ENCODE results near the gene CEMIP2. TPM values are rescaled to one million over a fixed set of nuclear protein-coding genes. Genes with fewer than 3 reads are reported as not detected.

The CEMIP2 gene
- total RNA-seq, 1 experiment from 2014 or later, result 40.5 TPM

GRCh38 chr9:71725590-71726338 lies 42.5 kb downstream of the CEMIP2 start:
- Mint-ChIP-seq H3K36me3 (peaks cover 60% of the 10 kb centered on the region), H3K9me3 (no peaks in the 10 kb centered on the region), H3K27ac (no peak overlapping the region), H3K4me3 (no peak overlapping the region), H3K27me3 (ENCODE audit: low read depth) (no peaks in the 10 kb centered on the region), H3K4me1 (no peaks in the 10 kb centered on the region)
- ATAC-seq (no peak), DNase-seq (ENCODE audit: low spot score) (no peak)
- ChIA-PET POLR2A (no interaction called here), CTCF (no interaction called here)
- TF ChIP-seq GABPB1 (CRISPR knock-in tag; IDR thresholded peaks at IDR 0.05), result peak; percentile 61
- TF ChIP-seq HMGXB4 (CRISPR knock-in tag; IDR thresholded peaks at IDR 0.05), result no peak

DNA sequence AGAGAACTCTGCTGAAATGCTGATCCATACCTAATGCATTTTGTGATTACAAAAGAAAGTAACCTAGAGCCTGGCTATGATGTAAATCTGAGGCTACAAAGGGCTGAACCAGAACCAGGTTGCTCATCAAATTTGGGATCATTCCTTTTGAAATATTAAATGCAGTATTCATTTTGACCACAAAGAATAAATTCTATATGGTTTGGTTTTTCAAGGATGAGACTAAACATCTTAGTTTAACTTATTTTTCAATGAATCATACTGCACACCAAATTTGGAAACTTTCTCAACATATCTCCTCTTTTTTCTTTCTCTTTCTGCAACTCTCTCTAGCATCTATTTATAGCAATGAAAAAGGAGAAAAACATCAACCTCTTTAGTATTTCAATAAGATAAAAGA lies 46.5 kb downstream of the CEMIP2 start:
- Mint-ChIP-seq H3K4me3 (no peak overlapping the region), H3K27ac (no peak overlapping the region), H3K36me3 (peaks cover 64% of the 10 kb centered on the region), H3K27me3 (ENCODE audit: low read depth) (no peaks in the 10 kb centered on the region), H3K9me3 (no peaks in the 10 kb centered on the region), H3K4me1 (no peaks in the 10 kb centered on the region)
- CTCF ChIA-PET, result interaction anchor here (2.4 kb wide), 1 partner anchor 47 kb away, joined by 7 read pairs; the partner anchor contains the start of gene CEMIP2
- TF ChIP-seq ZNF232 (CRISPR knock-in tag; IDR thresholded peaks at IDR 0.05) (no peak), JUN (CRISPR knock-in tag; IDR thresholded peaks at IDR 0.05) (no peak), CDX4 (CRISPR knock-in tag; IDR thresholded peaks at IDR 0.05; ENCODE audit: borderline replicate concordance) (no peak), ZNF423 (CRISPR knock-in tag; IDR thresholded peaks at IDR 0.05) (no peak), MXD4 (CRISPR knock-in tag; IDR thresholded peaks at IDR 0.05; ENCODE audit: borderline replicate concordance) (no peak), NFYB (CRISPR knock-in tag; conservative IDR thresholded peaks at IDR 0.05; ENCODE audit: low read depth) (no peak)
- TF ChIP-seq, protein P1, sequence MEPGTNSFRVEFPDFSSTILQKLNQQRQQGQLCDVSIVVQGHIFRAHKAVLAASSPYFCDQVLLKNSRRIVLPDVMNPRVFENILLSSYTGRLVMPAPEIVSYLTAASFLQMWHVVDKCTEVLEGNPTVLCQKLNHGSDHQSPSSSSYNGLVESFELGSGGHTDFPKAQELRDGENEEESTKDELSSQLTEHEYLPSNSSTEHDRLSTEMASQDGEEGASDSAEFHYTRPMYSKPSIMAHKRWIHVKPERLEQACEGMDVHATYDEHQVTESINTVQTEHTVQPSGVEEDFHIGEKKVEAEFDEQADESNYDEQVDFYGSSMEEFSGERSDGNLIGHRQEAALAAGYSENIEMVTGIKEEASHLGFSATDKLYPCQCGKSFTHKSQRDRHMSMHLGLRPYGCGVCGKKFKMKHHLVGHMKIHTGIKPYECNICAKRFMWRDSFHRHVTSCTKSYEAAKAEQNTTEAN (CRISPR knock-in tag; IDR thresholded peaks at IDR 0.05), result no peak
- TF ChIP-seq, protein P2, sequence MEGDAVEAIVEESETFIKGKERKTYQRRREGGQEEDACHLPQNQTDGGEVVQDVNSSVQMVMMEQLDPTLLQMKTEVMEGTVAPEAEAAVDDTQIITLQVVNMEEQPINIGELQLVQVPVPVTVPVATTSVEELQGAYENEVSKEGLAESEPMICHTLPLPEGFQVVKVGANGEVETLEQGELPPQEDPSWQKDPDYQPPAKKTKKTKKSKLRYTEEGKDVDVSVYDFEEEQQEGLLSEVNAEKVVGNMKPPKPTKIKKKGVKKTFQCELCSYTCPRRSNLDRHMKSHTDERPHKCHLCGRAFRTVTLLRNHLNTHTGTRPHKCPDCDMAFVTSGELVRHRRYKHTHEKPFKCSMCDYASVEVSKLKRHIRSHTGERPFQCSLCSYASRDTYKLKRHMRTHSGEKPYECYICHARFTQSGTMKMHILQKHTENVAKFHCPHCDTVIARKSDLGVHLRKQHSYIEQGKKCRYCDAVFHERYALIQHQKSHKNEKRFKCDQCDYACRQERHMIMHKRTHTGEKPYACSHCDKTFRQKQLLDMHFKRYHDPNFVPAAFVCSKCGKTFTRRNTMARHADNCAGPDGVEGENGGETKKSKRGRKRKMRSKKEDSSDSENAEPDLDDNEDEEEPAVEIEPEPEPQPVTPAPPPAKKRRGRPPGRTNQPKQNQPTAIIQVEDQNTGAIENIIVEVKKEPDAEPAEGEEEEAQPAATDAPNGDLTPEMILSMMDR (IDR thresholded peaks at IDR 0.05), result no peak
- TF ChIP-seq, protein P3, sequence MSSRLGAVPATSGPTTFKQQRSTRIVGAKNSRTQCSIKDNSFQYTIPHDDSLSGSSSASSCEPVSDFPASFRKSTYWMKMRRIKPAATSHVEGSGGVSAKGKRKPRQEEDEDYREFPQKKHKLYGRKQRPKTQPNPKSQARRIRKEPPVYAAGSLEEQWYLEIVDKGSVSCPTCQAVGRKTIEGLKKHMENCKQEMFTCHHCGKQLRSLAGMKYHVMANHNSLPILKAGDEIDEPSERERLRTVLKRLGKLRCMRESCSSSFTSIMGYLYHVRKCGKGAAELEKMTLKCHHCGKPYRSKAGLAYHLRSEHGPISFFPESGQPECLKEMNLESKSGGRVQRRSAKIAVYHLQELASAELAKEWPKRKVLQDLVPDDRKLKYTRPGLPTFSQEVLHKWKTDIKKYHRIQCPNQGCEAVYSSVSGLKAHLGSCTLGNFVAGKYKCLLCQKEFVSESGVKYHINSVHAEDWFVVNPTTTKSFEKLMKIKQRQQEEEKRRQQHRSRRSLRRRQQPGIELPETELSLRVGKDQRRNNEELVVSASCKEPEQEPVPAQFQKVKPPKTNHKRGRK (CRISPR knock-in tag; IDR thresholded peaks at IDR 0.05; ENCODE audit: borderline replicate concordance), result no peak
- POLR2A ChIA-PET, result no interaction called here
- ATAC-seq (no peak), DNase-seq (ENCODE audit: low spot score) (no peak)

DNA sequence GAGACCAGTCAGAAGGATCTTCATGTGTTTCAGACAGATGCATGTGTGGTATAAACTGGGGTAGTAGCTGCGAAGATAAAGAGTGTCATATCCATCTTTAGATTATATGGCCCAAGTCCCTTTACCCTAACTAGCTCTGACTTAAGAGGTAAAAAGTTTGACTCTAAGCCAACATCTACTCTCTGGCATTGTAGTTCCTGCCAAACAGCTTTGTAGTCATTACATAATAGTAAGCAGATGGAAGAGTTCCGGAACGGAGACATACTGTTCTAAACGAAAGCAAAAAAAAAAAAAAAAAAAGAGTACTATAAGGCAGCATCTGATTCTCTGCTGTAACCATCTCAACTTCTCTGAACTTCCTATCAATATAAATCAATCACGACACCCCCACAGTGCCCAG lies 48.8 kb downstream of the CEMIP2 start:
- H3K27me3 Mint-ChIP-seq (ENCODE audit: low read depth), result no peaks in the 10 kb centered on the region
- no peak for DNase-seq (ENCODE audit: low spot score)
- CTCF ChIA-PET, result interaction anchor here (1.7 to 2.4 kb wide), 2 partner anchors 50 to 91 kb away, joined by 4 to 7 read pairs; partner anchors contain the start of gene CEMIP2
- H3K36me3 Mint-ChIP-seq, result peaks cover 48% of the 10 kb centered on the region
- no peak for ATAC-seq
- H3K4me3 Mint-ChIP-seq, result no peak overlapping the region
- POLR2A ChIA-PET, result no interaction called here
- no peaks in the 10 kb centered on the region for H3K9me3 Mint-ChIP-seq
- TF ChIP-seq SMAD3 (CRISPR knock-in tag; IDR thresholded peaks at IDR 0.05; ENCODE audit: borderline replicate concordance) (no peak), GABPB1 (CRISPR knock-in tag; IDR thresholded peaks at IDR 0.05) (no peak), ZNF263 (CRISPR knock-in tag; IDR thresholded peaks at IDR 0.05; ENCODE audit: low read depth) (no peak), SMAD4 (CRISPR knock-in tag; IDR thresholded peaks at IDR 0.05) (no peak), CDX4 (CRISPR knock-in tag; IDR thresholded peaks at IDR 0.05; ENCODE audit: borderline replicate concordance) (no peak), ZNF416 (CRISPR knock-in tag; IDR thresholded peaks at IDR 0.05) (no peak), ZNF317 (CRISPR knock-in tag; IDR thresholded peaks at IDR 0.05; ENCODE audit: borderline replicate concordance, low read depth) (no peak), ZNF232 (CRISPR knock-in tag; IDR thresholded peaks at IDR 0.05) (no peak)
- TF ChIP-seq, protein P4, sequence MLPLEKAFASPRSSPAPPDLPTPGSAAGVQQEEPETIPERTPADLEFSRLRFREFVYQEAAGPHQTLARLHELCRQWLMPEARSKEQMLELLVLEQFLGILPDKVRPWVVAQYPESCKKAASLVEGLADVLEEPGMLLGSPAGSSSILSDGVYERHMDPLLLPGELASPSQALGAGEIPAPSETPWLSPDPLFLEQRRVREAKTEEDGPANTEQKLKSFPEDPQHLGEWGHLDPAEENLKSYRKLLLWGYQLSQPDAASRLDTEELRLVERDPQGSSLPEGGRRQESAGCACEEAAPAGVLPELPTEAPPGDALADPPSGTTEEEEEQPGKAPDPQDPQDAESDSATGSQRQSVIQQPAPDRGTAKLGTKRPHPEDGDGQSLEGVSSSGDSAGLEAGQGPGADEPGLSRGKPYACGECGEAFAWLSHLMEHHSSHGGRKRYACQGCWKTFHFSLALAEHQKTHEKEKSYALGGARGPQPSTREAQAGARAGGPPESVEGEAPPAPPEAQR (CRISPR knock-in tag; IDR thresholded peaks at IDR 0.05), result no peak
- TF ChIP-seq, protein P5, sequence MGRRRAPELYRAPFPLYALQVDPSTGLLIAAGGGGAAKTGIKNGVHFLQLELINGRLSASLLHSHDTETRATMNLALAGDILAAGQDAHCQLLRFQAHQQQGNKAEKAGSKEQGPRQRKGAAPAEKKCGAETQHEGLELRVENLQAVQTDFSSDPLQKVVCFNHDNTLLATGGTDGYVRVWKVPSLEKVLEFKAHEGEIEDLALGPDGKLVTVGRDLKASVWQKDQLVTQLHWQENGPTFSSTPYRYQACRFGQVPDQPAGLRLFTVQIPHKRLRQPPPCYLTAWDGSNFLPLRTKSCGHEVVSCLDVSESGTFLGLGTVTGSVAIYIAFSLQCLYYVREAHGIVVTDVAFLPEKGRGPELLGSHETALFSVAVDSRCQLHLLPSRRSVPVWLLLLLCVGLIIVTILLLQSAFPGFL (CRISPR knock-in tag; IDR thresholded peaks at IDR 0.05; ENCODE audit: borderline replicate concordance), result no peak
- no peak overlapping the region for H3K27ac Mint-ChIP-seq
- H3K4me1 Mint-ChIP-seq, result no peaks in the 10 kb centered on the region
